Ishikawa (cell line): ENCODE data around the gene NDUFS3.

ENCODE experiments used
- RAD21 ChIP-seq: IDR thresholded peaks from 2 replicates; pipeline ENCODE4 v1.6.1; 2012; ENCODE audit warnings: low read depth
- TAF1 ChIP-seq: IDR thresholded peaks from 2 replicates; pipeline ENCODE4 v1.6.1; 2012; ENCODE audit warnings: low read depth, mild to moderate bottlenecking
- TF ChIP-seq, protein P1 (sequence below): IDR thresholded peaks from 2 replicates; pipeline ENCODE4 v1.6.1; 2012

GRCh38 chr11:47572715-47573255 is 6.1 kb upstream of the NDUFS3 start:
- TF ChIP-seq, protein P1, sequence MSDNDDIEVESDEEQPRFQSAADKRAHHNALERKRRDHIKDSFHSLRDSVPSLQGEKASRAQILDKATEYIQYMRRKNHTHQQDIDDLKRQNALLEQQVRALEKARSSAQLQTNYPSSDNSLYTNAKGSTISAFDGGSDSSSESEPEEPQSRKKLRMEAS, result no peak
- TF ChIP-seq RAD21, result no peak
- TF ChIP-seq TAF1, result no peak
